COLO829 (cell line): ENCODE data around the gene RYR1.
"Not testable (repeated sequence)": the region's sequence is repeated elsewhere in the genome, so short reads cannot be mapped to it uniquely, and the experiment has no call there.

ENCODE experiments used
- DNase-seq: peaks from one replicate; pipeline ENCODE4 v3.0.0; 2012; ENCODE audit warnings: low spot score

RYR1 gene

DNA sequence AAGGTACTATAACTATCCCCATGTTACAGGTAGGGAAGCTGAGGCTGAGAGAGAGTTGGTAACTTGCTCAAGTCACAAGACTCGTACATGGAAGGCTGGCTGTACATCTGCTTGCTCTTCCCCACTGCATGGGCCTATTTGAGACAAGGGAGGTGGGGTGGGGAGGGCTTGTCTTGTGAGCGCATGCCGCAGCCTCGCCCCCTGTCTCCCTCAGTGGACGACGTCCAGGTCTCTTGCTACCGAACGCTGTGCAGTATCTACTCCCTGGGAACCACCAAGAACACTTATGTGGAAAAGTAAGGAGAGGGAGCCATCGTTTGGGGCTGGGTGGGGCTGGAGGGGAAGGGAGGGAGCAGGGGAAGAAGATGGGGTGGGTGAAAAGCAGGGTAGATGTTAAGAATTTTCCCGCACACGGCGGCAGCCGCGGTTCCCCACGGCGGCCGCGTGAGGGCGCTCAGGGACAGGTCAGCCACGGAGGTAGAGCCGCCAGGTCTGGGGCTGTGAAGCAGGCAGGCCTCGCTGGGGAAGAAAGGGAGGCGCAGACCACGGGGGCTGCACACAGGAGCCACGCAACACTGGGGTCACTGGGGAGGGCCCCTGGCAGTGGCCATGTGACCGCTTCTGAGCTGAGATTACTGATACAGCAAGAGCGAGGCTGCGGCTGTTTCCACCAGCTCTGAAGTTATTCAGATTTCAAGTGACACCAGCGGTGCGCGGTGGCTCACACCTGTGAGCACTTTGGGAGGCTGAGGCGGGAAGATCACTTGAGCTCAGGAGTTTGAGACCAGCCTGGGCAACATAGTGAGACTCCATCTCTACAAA is 81.5 kb downstream of the RYR1 start:
- DNase-seq = peak; percentile 72

DNA sequence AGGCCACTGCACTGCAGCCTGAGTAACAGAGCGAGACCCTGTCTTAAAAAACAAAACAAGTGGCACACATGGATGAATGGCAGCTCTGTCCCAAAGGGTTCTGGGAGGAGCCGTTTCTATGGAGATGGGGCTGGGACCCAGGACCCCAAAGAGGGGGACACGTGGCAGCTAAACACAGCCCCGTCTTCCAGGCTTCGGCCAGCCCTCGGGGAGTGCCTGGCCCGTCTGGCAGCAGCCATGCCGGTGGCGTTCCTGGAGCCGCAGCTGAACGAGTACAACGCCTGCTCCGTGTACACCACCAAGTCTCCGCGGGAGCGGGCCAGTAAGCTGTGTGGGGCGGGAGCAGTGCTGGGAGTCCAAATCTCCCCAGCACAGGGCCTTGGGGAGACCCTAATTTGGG is 82.4 kb downstream of the RYR1 start:
- no peak for DNase-seq

DNA sequence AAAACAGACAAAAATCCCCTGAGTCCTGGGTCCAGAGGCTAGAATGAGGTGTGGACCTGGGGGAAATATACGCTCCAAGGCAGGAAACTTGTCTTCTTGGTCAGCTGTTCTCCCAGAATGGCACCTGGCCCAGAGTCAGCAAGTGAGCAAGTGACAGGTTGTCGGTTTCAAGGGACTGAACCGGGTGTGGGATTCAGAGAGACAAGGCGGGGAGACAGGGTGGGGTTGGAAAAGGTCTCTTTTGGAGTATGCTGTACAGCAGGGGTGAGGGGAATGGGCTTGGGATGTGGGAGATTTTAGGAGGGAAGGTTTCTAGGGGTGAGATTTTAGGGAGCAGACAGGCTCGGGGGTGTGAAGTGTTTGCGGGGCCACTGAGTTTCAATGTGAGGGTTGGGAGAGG is 83.3 kb downstream of the RYR1 start:
- no peak for DNase-seq

DNA sequence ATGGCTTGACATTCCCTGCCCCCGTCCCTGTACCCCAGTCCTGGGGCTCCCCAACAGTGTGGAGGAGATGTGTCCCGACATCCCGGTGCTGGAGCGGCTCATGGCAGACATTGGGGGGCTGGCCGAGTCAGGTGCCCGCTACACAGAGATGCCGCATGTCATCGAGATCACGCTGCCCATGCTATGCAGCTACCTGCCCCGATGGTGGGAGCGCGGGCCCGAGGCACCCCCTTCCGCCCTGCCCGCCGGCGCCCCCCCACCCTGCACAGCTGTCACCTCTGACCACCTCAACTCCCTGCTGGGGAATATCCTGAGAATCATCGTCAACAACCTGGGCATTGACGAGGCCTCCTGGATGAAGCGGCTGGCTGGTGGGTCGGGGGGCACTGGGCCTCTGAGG is 83.8 kb downstream of the RYR1 start:
- no peak for DNase-seq

DNA sequence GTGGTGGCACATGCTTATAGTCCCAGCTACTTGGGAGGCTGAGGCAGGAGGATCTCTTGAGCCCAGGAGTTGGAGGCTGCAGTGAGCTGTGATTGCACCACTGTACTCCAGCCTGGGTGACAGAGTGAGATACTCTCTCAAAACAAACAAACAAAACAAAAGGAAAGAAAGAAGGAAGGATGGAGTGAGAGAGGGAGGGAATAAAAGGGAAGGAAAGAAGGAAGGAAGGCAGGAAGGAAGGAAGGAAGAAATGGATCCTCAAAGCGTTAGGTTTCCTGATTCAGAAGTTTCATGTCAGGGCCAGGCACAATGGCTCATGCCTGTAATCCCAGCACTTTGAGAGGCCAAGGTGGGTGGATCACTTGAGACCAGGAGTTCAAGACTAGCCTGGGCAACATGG is 84.5 kb downstream of the RYR1 start:
- not testable (repeated sequence) for DNase-seq

DNA sequence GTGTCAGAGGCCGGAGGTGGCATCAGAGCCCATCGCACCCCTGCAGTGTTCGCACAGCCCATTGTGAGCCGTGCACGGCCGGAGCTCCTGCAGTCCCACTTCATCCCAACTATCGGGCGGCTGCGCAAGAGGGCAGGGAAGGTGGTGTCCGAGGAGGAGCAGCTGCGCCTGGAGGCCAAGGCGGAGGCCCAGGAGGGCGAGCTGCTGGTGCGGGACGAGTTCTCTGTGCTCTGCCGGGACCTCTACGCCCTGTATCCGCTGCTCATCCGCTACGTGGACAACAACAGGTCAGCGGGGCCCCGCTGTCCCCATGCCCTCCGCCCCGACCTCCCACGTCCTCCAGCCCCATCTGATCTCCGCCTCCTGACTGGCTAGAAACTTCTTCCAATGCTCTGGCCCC is 85.7 kb downstream of the RYR1 start:
- DNase-seq = no peak

DNA sequence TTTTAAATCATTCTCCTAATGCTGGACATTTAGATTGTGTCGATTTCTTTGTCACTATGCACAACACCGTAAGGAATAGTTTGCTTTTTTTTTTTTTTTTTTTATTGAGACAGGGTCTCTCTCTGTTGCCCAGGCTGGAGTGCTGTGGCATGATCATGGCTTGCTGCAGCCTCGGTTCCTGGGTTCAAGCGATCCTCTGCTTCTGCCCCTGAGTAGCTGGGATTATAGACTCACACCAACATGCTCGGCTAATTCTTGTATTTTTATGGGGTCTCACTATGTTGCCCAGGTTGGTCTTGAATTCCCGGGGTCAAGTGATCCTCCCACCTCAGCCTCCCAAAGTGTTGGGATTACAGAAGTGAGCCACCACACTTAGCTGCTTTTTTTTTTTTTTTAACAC is 86.5 kb downstream of the RYR1 start:
- no peak for DNase-seq

DNA sequence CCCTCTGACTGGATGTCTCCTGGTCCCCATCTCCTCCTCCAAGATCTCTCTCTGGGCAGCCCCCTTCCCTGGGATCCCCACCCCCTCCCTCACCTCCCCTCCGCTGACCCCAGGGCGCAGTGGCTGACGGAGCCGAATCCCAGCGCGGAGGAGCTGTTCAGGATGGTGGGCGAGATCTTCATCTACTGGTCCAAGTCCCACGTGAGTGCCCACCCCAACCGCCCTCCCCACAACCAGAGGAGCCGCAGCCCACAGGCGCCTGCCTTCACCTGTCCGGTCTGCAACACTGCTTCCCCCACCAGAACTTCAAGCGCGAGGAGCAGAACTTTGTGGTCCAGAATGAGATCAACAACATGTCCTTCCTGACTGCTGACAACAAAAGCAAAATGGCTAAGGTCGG is 89.4 kb downstream of the RYR1 start:
- no peak for DNase-seq

DNA sequence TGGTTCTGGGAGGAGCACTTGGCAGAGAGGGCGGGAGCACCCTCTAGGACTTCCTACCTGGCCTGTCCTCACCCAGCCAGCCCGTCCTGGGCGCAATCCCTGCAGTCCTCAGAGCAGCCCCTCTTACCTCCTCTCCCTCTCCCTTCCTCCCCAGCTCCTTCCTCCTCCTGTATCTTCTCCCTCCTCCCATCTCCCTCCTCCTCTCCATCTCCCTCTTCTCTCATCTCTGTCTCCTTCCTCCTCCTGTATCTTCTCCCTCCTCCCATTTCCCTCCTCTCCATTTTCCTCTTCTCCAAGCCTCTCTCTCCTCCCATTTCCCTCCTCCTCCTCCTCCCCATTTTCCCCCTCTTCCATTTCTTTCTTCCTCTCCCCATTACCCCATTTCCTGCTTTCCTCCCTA is 89.8 kb downstream of the RYR1 start:
- no peak for DNase-seq

DNA sequence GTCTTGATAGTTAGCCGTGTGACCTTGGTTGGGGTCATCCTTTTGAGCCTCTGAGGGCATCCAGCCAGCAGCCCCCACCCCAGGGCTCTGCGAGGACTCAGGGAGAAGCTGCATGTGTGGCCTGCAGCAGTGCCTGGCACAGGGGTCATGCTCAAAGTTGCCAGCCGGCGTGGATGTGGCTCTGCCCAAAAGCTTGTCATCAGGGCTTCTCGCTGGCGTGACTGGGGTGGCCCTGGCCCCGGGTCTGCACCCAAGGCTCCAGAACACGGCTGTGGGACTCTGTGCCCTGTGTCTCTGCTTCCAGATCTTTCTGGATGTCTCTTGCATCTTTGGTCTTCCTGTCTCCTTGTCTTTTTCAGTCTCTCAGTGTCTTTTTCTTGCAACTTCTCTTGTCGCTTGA is 90.9 kb downstream of the RYR1 start:
- DNase-seq = no peak

DNA sequence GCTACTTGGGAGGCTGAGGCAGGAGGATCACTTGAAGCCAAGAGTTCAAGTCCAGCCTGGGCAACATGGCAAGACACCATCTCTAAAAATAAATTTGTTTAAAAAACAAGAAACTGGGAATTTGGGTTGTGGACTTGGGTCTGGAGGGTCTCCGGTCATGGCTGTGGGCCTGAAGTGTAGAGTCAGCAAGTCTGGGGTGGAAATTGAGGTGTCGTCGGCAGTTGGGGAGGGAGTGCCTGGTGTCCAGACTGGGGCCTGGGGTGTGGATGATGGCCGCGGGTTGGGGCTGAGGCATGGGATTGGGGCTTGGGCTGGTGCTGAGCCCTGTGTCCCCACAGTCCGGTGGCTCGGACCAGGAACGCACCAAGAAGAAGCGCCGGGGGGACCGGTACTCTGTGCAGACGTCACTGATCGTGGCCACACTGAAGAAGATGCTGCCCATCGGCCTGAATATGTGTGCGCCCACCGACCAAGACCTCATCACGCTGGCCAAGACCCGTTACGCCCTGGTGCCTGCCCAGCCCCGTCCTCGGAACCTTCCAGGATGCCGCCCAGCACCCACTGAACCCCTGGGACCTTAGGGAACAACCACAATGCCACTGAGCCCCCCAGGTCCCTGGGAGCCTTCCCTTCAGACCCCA is 91.6 kb downstream of the RYR1 start:
- DNase-seq = no peak

DNA sequence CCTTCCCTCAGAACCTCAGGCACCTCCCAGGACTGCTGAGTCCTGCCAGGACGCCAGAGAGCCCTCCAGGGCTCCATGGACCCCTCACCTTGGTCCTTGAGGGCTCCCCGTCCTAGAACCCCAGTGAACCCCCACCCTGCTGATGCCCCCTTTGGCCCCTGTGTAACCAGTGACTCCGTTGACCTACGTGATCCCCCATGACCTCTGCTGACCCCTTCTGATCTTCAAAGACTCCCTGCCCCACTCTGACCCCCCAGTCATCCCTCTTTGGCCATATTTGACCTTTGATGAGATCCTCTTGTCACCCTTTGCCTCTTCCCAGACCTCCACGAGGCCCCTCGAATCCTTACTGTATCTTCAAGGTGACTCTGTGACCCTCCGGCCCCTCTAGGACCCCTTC is 92.9 kb downstream of the RYR1 start:
- DNase-seq = no peak

DNA sequence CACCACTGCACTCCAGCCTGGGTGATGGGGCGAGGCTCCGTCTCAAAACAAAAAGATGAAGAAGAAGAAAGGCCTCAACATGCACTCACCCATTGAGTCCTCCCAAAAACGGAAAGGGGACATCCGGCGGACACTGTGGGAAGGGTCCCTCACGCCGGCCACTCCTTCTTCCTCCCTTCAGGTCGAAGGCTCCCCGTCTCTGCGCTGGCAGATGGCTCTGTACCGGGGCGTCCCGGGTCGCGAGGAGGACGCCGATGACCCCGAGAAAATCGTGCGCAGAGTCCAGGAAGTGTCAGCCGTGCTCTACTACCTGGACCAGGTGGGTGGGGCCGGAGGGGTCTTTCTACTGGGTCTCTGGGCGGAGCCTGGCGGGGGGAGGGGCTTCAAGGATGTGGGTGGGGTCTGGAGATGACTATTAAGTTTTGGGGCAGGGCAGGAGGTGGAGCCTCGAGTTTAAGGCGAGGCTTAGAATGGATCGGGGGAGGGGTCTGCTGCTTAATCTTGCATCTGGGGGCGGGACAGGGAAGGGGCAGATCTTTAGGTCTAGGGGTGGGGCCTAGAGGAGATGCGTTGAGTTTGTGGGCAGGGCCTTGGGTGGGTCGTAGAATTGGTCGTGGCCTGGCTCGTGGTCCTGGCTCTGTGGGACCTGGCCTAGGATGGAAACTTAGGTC is 94.1 kb downstream of the RYR1 start:
- no peak for DNase-seq

DNA sequence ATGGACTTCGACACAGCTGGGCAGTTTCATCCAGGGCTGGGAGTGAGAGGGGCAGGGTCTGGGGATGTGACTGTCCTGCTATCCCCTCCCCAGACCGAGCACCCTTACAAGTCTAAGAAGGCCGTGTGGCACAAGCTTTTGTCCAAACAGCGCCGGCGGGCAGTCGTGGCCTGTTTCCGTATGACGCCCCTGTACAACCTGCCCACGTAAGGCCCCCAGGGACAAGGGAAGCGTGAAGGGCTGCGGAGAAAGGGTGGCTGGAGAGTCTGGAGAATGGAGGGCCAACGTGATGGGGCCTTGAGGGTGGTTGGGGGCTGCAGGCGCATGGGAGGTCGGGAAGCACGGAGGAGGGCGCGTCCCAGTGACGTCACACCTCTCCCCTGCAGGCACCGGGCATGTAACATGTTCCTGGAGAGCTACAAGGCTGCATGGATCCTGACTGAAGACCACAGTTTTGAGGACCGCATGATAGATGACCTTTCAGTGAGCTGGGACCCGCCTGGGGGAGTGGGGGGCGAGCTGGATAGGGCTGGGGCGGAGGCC is 94.8 kb downstream of the RYR1 start:
- no peak for DNase-seq

DNA sequence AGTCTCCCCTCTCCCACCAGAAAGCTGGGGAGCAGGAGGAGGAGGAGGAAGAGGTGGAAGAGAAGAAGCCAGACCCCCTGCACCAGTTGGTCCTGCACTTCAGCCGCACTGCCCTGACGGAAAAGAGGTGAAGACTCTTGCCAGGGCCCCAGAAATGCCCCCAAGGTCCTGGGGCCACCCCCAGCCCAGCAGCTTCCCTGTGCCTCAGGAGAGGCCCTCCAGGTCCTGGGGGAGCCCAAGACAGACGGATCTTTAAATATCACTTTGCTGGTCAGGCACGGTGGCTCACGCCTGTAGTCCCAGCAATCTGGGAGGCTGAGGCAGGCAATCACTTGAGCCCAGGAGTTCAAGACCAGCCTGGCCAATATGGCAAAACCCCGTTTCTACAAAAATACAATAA is 95.4 kb downstream of the RYR1 start:
- DNase-seq = no peak

DNA sequence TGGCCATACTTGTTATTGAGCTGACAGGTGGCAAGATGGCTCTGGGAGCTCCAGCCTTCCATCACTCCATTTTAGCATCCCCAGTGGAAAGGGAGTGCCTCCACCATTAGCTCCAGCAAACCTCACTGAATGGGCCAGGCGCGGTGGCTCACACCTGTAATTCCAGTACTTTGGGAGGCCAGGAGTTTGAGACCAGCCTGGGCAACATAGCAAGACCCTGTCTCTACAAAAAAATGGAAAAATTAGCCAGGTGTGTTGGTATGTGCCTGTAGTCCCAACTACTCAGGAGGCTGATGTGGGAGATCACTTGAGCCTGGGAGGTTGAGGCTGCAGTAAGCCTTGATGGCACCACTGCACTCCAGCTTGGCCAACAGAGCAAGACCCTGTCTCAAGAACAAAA is 98.0 kb downstream of the RYR1 start:
- no peak for DNase-seq

DNA sequence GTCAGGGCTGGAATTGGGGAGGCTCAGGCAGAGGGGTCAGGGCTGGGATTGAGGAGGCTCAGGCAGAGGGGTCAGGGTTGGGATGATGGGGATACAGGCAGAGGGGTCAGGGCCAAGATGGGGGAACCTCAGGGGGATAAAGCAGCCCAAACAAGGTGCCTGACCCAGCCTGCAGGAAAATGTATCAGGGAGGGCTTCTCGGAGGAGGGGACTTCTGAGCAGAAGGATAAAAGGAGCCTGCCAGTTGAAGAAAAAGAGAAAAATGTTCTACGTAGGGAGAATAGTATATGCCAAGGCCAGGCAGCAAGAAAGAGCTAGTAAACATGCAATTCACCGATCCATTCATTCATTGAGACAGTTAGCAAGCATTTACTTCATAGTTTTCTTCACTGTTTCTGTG is 99.4 kb downstream of the RYR1 start:
- DNase-seq = no peak

DNA sequence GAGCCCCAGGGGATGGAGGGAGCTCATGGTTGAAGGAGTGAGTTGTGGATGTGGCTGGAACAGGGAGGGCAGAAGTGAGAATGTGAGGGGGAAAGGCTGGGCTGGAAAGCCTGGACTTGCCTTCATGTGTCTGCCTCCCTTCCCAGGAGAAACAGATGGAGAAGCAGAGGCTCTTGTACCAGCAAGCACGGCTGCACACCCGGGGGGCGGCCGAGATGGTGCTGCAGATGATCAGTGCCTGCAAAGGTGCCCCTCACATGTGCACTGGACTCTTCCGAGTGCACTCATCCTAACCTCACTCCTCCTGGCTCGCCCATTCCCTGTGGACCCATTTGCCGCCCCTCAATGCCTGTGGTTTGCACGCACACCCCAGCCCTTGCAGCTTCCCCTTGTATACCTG is 101.1 kb downstream of the RYR1 start:
- DNase-seq = no peak

DNA sequence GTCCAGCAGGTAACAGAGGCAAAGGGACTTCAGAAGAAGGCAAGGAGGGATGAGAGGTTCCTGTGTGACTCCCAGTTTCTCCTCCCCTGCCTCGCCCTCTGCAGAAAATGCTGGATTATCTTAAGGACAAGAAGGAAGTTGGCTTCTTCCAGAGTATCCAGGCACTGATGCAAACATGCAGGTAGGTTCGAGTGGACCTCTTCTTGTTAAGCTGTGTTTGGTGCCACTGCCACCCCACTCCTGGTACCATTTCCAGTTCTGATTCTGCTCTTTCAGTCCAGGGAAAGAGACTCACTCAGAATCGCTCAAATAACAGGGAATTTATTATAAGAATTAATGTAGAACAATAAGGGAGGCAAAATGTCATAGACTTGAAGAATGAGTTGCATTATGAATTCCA is 101.7 kb downstream of the RYR1 start:
- DNase-seq = no peak

DNA sequence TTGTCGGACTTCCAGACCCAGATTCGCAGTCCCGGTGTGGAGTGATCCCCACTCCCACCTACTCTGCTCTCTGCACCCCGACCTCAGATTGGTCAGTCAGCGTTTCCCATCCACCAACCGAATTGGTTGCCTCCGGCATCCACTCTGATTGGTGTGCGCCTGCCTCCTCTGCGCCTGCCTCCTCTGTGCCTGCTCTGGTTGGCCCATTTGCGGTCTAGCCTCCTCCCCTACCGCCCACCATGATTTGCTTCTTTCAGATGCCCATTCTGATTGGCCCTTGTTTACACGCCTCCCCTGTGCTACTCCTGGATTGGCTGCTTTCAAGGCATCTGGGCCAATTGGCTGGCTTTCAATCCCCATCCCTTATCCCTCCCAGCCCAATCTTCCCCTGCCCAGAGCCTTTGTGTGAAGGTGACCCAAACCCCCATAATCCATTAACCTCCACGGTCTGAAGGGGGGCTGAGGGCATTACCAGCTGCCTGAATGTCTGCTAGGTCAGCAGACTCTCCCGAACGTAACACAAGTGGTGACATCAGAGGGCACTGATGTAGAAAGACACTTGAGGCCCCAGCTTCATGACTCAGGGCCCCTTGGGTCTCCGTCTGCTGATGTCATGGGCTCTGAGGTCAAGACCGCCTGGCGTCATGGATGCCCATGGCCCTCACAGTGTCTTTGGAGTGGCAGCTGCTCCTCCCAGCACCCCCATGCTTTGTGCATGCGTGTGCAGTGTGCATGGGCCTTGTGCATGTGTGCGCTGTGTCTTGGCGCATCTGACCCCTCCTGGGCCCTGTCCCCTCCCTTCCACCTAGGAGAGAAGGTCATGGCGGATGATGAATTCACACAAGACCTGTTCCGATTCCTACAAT is 103.8 kb downstream of the RYR1 start:
- DNase-seq = no peak

DNA sequence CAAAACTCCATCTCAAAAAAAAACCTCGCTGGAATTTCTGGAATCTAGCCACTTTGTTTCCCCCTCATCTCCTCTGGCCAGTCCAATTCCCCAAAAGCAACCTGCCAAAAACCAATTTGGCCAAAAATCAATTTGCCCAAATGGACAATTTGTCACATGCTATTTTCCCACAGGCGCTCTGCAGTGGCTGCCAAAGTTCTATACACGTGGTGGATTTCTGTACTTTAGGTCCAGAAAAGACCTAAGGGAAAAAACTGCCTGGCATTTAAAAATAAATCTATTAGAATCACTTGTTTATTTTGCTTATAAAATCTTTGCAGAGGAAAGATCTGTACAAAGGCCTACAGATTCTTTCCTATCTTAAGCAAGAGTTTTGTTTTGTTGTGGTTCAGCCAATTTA is 104.9 kb downstream of the RYR1 start:
- DNase-seq = no peak
